ENCODE data around the gene RPN2. TPM values are rescaled to one million over a fixed set of nuclear protein-coding genes. Genes with fewer than 3 reads are reported as not detected.
A peak's percentile ranks its signal among the peaks of the same experiment; 100 is the strongest.

RPN2 gene
- total RNA-seq, 1 donor from 2014 or later: 206 TPM

- no peak for DNase-seq (ENCODE audit: low spot score)
Observed at GRCh38 chr20:37266940-37267666, 88.0 kb downstream of the RPN2 start.

GRCh38 chr20:37267667-37268313, 88.7 kb downstream of the RPN2 start:
- no peak for DNase-seq (ENCODE audit: low spot score)

- DNase-seq (ENCODE audit: low spot score): no peak
Observed at GRCh38 chr20:37270576-37271420, 91.7 kb downstream of the RPN2 start.

GRCh38 chr20:37271421-37271768, 92.3 kb downstream of the RPN2 start:
- DNase-seq (ENCODE audit: low spot score): no peak

- DNase-seq (ENCODE audit: low spot score): no peak
Observed at GRCh38 chr20:37273988-37274387, 94.9 kb downstream of the RPN2 start.

GRCh38 chr20:37274851-37275524, 95.9 kb downstream of the RPN2 start:
- DNase-seq (ENCODE audit: low spot score): no peak

GRCh38 chr20:37276494-37277252, 97.5 kb downstream of the RPN2 start:
- peak; percentile 73 for DNase-seq (ENCODE audit: low spot score)

- no peak for DNase-seq (ENCODE audit: low spot score)
Observed at GRCh38 chr20:37277253-37277593, 98.1 kb downstream of the RPN2 start.

GRCh38 chr20:37278966-37279590, 99.9 kb downstream of the RPN2 start:
- no peak for DNase-seq (ENCODE audit: low spot score)

GRCh38 chr20:37279820-37280219, 100.7 kb downstream of the RPN2 start:
- DNase-seq (ENCODE audit: low spot score): no peak

- no peak for DNase-seq (ENCODE audit: low spot score)
Observed at GRCh38 chr20:37280403-37280802, 101.3 kb downstream of the RPN2 start.

GRCh38 chr20:37282556-37282955, 103.4 kb downstream of the RPN2 start:
- peak; percentile 39 for DNase-seq (ENCODE audit: low spot score)

GRCh38 chr20:37283530-37284195, 104.5 kb downstream of the RPN2 start:
- DNase-seq (ENCODE audit: low spot score): peak; percentile 68

- no peak for DNase-seq (ENCODE audit: low spot score)
Observed at GRCh38 chr20:37284691-37285161, 105.6 kb downstream of the RPN2 start.

- no peak for DNase-seq (ENCODE audit: low spot score)
Observed at GRCh38 chr20:37285664-37286374, 106.7 kb downstream of the RPN2 start.

GRCh38 chr20:37288091-37288490, 109.0 kb downstream of the RPN2 start:
- DNase-seq (ENCODE audit: low spot score): no peak

GRCh38 chr20:37290158-37290810, 111.2 kb downstream of the RPN2 start:
- DNase-seq (ENCODE audit: low spot score): no peak
